BJ (cell line): ENCODE data around the gene TMEM266. TPM values are rescaled to one million over a fixed set of nuclear protein-coding genes. Genes with fewer than 3 reads are reported as not detected.

ENCODE experiments used
- CTCF ChIA-PET: fragments of 350-600 bp; formaldehyde crosslinking; extraction: SDS; loops from one replicate; lab custom pipeline; 2021; ENCODE audit warnings: antibody characterized with exemption, inconsistent platforms; lab: Yijun Ruan, JAX
- POLR2A ChIA-PET: fragments of 300-600 bp; sonication (Branson Sonifier 250); formaldehyde crosslinking; extraction: SDS; loops from one replicate; lab custom pipeline; 2021; ENCODE audit warnings: antibody characterized with exemption; lab: Charles Lee
- DNase-seq: peaks from one replicate; pipeline ENCODE4 v3.0.0-alpha.2; 2011; ENCODE audit warnings: low read depth
- H3K27me3 ChIP-seq: 2 replicates; pipeline ENCODE4 v1.6.0; 2011; ENCODE audit warnings: low read length; ENCODE audit not compliant: control insufficient read depth, insufficient read depth
- H3K36me3 ChIP-seq: 2 replicates; pipeline ENCODE4 v1.5.1; 2011; ENCODE audit warnings: low read length; ENCODE audit not compliant: control insufficient read depth, insufficient read depth
- H3K4me3 ChIP-seq: 2 replicates; pipeline ENCODE4 v1.5.1; 2011; ENCODE audit warnings: low read depth, mild to moderate bottlenecking, control low read depth, low read length
- CTCF ChIP-seq: IDR thresholded peaks from 2 replicates; pipeline ENCODE4 v1.5.1; 2011; ENCODE audit warnings: low read depth, mild to moderate bottlenecking, control low read depth, inconsistent platforms, low read length, moderate library complexity; ENCODE audit not compliant: insufficient read depth
- polyA plus RNA-seq: library from polyadenylated mRNA; depleted of rRNA; stranded (reverse); fragments of >200 nt; gene quantifications from 2 replicates; pipeline ENCODE4 v1.2.3, GENCODE V29; 2011

TMEM266 gene
- polyA plus RNA-seq, 1 experiment: 0.18 TPM

- no peak for DNase-seq
- Histone ChIP-seq H3K4me3 (no peak overlapping the region), H3K36me3 (peaks cover 20% of the 10 kb centered on the region), H3K27me3 (no peaks in the 10 kb centered on the region)
- ChIA-PET POLR2A (no interaction called here), CTCF (no interaction called here)
- TF ChIP-seq CTCF: no peak
Measured at GRCh38 chr15:76208084-76208785, 148.4 kb downstream of the TMEM266 start.

GRCh38 chr15:76208786-76209424 is 149.1 kb downstream of the TMEM266 start:
- ChIA-PET CTCF (interaction anchor here (1.6 kb wide), 1 partner anchor 26 kb away, joined by 4 read pairs; no protein-coding TSS in a partner anchor), POLR2A (no interaction called here)
- no peak for DNase-seq
- Histone ChIP-seq H3K4me3 (no peak overlapping the region), H3K27me3 (no peaks in the 10 kb centered on the region), H3K36me3 (peaks cover 23% of the 10 kb centered on the region)
- no peak for TF ChIP-seq CTCF

- CTCF ChIA-PET: interaction anchor here (0.6 to 1.6 kb wide), 2 partner anchors 26 to 148 kb away, joined by 3 to 4 read pairs; no protein-coding TSS in a partner anchor
- Histone ChIP-seq H3K4me3 (no peak overlapping the region), H3K27me3 (no peaks in the 10 kb centered on the region), H3K36me3 (peaks cover 24% of the 10 kb centered on the region)
- TF ChIP-seq CTCF: no peak
- POLR2A ChIA-PET: no interaction called here
- no peak for DNase-seq
Measured at GRCh38 chr15:76209523-76209922, 149.7 kb downstream of the TMEM266 start.

- no peaks in the 10 kb centered on the region for H3K27me3 ChIP-seq
- ChIA-PET CTCF (interaction anchor here (0.6 to 1.6 kb wide), 2 partner anchors 25 to 147 kb away, joined by 3 to 4 read pairs; no protein-coding TSS in a partner anchor), POLR2A (no interaction called here)
- peaks cover 24% of the 10 kb centered on the region for H3K36me3 ChIP-seq
- DNase-seq: no peak
- TF ChIP-seq CTCF: no peak
- no peak overlapping the region for H3K4me3 ChIP-seq
Measured at GRCh38 chr15:76209942-76210341, 150.2 kb downstream of the TMEM266 start.

GRCh38 chr15:76215634-76216033 is 155.8 kb downstream of the TMEM266 start:
- ChIA-PET CTCF (interaction anchor here (1.0 to 1.7 kb wide), 5 partner anchors 10 to 25 kb away, joined by 3 to 5 read pairs (median 4); no protein-coding TSS in a partner anchor), POLR2A (no interaction called here)
- H3K36me3 ChIP-seq: peaks cover 17% of the 10 kb centered on the region
- H3K4me3 ChIP-seq: no peak overlapping the region
- TF ChIP-seq CTCF: no peak
- no peaks in the 10 kb centered on the region for H3K27me3 ChIP-seq
- no peak for DNase-seq
